Activated B cell treated with CpG ODN at 0.5 μM for 24 hours (primary cell): Measurements from ENCODE around the gene SSTR4. TPM values are rescaled to one million over a fixed set of nuclear protein-coding genes. Genes with fewer than 3 reads are reported as not detected.

Experiments
- ATAC-seq: fragments of 200-7000 bp; cut with Tn5 transposase; one replicate; pipeline ENCODE4 v1.10.0; 2021; ENCODE audit warnings: low read depth, mild to moderate bottlenecking, moderate library complexity
- CTCF ChIA-PET: fragments of 350-600 bp; sonication (Branson Sonifier 250); formaldehyde crosslinking; loops from one replicate; lab custom pipeline; 2021; ENCODE audit warnings: antibody characterized with exemption; lab: Charles Lee
- POLR2A ChIA-PET: fragments of 350-600 bp; sonication (Branson Sonifier 250); formaldehyde crosslinking; loops from one replicate; lab custom pipeline; 2021; ENCODE audit warnings: antibody characterized with exemption; lab: Charles Lee
- DNase-seq: peaks from one replicate; pipeline ENCODE4 v3.0.0; 2022
- H3K27ac Mint-ChIP-seq: one replicate; pipeline ENCODE4 v1.8.0; 2020; ENCODE audit warnings: mixed read lengths
- H3K27me3 Mint-ChIP-seq: one replicate; pipeline ENCODE4 v1.8.0; 2021; ENCODE audit warnings: mixed read lengths
- H3K36me3 Mint-ChIP-seq: one replicate; pipeline ENCODE4 v1.8.0; 2021; ENCODE audit warnings: low read depth, mixed read lengths
- H3K4me1 Mint-ChIP-seq: one replicate; pipeline ENCODE4 v1.8.0; 2021; ENCODE audit warnings: mixed read lengths
- H3K4me3 Mint-ChIP-seq: one replicate; pipeline ENCODE4 v1.8.0; 2020; ENCODE audit warnings: mild to moderate bottlenecking, mixed read lengths
- H3K9me3 Mint-ChIP-seq: one replicate; pipeline ENCODE4 v1.8.0; 2020; ENCODE audit warnings: mixed read lengths
- intact Hi-C: fragments of 100-400 bp; cut with micrococcal nuclease; formaldehyde crosslinking; loops from one replicate; pipeline ENCODE4 v1.15.1; 2024
- total RNA-seq: library from RNA; stranded (reverse); gene quantifications from 2 replicates; pipeline ENCODE4 v1.2.3, GENCODE V29; 2022
- TF ChIP-seq, protein P1 (sequence below): fragments of 200-600 bp; IDR thresholded peaks from one replicate; pipeline ENCODE4 v1.8.0; 2022; ENCODE audit warnings: antibody characterized with exemption, mild to moderate bottlenecking

Gene SSTR4
- total RNA-seq, 1 donor from 2014 or later, result not detected

DNA sequence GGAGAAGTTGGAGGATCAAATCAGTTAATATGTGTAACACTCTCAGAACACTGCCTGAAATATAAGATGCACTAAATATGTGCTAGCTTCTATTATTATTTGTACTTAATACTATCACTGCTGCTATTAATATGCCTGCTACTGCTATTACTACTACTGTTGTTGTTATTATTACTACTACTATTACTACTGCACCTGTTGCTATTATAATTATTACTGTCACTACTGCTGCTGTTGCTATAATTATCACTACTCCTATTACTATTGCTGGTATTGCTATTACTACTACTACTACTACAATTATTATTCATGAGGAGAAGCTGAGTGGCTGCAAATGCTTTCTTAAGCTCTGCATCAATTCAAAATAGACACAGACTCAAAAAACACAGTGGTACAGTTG is 16.7 kb upstream of the SSTR4 start:
- H3K4me1 Mint-ChIP-seq, result no peaks in the 10 kb centered on the region
- no peaks in the 10 kb centered on the region for H3K36me3 Mint-ChIP-seq
- intact Hi-C loops, result no loop called here
- H3K27ac Mint-ChIP-seq, result no peak overlapping the region
- no peaks in the 10 kb centered on the region for H3K9me3 Mint-ChIP-seq
- DNase-seq (no peak), ATAC-seq (no peak)
- TF ChIP-seq, protein P1, sequence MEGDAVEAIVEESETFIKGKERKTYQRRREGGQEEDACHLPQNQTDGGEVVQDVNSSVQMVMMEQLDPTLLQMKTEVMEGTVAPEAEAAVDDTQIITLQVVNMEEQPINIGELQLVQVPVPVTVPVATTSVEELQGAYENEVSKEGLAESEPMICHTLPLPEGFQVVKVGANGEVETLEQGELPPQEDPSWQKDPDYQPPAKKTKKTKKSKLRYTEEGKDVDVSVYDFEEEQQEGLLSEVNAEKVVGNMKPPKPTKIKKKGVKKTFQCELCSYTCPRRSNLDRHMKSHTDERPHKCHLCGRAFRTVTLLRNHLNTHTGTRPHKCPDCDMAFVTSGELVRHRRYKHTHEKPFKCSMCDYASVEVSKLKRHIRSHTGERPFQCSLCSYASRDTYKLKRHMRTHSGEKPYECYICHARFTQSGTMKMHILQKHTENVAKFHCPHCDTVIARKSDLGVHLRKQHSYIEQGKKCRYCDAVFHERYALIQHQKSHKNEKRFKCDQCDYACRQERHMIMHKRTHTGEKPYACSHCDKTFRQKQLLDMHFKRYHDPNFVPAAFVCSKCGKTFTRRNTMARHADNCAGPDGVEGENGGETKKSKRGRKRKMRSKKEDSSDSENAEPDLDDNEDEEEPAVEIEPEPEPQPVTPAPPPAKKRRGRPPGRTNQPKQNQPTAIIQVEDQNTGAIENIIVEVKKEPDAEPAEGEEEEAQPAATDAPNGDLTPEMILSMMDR, result no peak
- no peaks in the 10 kb centered on the region for H3K27me3 Mint-ChIP-seq
- no peak overlapping the region for H3K4me3 Mint-ChIP-seq
- ChIA-PET POLR2A (no interaction called here), CTCF (no interaction called here)

DNA sequence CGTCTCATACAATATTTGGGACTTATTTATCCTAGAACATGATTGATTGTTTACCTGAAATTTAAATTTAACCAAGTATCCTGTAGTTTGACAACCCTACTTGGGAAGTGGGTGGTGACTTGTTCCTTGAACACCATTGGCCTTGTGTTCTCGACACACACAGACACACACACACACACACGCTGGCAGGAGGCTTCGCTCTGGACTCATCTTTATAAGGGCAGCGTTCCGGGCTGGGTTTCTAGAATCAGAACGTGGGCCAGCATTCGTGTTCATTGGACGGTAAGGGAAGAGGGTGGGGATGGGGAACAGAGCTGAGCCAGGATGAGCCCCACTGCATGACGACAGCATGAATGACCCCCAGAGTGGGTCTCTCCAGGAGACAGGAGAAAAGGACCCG is 16.2 kb upstream of the SSTR4 start:
- Mint-ChIP-seq H3K4me3 (no peak overlapping the region), H3K36me3 (no peaks in the 10 kb centered on the region), H3K27ac (no peak overlapping the region), H3K4me1 (no peaks in the 10 kb centered on the region), H3K9me3 (no peaks in the 10 kb centered on the region), H3K27me3 (no peaks in the 10 kb centered on the region)
- TF ChIP-seq, protein P1, result no peak
- POLR2A ChIA-PET, result no interaction called here
- ATAC-seq (no peak), DNase-seq (no peak)
- CTCF ChIA-PET, result no interaction called here
- intact Hi-C loops, result no loop called here

DNA sequence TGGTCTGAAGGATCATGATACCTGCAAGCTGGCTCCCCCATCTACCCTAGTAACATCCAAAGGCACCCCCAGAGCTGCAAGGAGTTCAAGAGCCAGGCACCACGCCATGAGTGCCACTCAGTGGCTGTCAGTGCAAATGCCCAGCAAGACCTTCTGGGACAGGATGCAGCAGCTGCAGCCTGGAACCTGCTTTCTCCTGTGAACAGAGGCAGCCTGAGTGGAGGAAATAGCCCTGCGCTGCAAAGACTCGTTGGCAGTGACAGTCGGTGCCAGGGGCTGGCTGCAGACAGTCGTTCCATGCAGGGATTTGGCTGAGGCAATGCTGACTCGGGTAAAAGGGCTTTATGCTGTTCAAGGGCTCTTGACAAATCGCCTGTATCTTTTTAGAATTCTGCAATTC is 15.7 kb upstream of the SSTR4 start:
- no peak for ATAC-seq
- intact Hi-C loops, result no loop called here
- H3K4me1 Mint-ChIP-seq, result no peaks in the 10 kb centered on the region
- TF ChIP-seq, protein P1, result no peak
- no peaks in the 10 kb centered on the region for H3K27me3 Mint-ChIP-seq
- H3K4me3 Mint-ChIP-seq, result no peak overlapping the region
- ChIA-PET CTCF (no interaction called here), POLR2A (no interaction called here)
- no peaks in the 10 kb centered on the region for H3K36me3 Mint-ChIP-seq
- H3K9me3 Mint-ChIP-seq, result no peaks in the 10 kb centered on the region
- H3K27ac Mint-ChIP-seq, result no peak overlapping the region
- DNase-seq, result no peak

DNA sequence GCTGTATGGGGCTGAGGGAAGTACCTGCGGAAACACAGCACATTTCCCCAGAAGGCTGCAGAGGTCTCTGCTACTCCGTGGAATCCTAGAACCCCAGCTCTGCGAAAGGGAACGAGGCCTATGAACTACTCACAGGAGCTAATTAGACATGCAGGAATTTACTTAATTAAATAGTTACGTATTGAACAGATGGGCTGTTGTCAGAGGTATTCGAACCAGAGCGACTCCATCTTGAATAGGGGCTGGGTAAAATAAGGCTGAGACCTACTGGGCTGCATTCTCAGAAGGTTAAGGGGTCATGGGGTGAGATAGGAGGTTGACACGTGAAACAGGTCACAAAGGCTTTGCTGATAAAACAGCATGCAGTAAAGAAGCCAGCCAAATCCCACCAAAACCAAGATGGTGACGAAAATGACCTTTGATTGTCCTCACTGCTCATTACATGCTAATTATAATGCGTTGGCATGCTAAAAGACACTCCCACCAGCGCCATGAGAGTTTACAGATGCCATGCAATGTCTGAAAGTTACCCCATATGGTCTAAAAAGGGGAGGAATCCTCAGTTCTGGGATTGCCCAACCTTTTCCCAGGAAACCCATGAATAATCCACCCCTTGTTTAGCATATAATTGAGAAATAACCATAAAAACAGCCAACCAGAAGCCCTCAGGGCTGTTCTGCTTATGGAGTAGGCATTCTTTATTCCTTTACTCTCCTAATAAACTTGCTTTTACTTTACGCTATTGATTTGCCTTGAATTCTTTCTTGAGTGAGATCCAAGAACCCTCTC is 14.7 kb upstream of the SSTR4 start:
- Mint-ChIP-seq H3K36me3 (no peaks in the 10 kb centered on the region), H3K4me1 (no peaks in the 10 kb centered on the region), H3K27ac (no peak overlapping the region), H3K27me3 (no peaks in the 10 kb centered on the region), H3K4me3 (no peak overlapping the region), H3K9me3 (no peaks in the 10 kb centered on the region)
- DNase-seq (no peak), ATAC-seq (no peak)
- POLR2A ChIA-PET, result no interaction called here
- intact Hi-C loops, result no loop called here
- TF ChIP-seq, protein P1, result no peak
- CTCF ChIA-PET, result no interaction called here

DNA sequence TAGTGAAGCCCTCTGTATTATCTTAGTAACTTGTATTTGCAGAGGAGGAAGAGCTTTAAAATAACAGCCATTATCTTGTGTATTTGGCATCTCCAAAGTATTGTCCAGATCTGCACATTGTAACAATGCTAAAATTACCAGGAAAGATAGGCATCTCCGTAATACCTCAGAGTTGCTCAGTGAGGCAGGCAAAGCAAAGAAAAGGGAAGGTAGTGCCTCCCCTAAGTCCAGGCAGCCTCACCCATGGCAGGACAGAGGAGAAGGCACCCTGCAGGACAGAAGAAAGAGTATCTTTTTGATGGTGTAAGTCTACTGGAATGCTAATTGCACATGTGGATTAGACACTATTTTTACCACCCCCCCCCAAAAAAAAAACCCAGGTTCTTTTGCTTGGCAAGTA is 13.6 kb upstream of the SSTR4 start:
- no peak overlapping the region for H3K27ac Mint-ChIP-seq
- H3K27me3 Mint-ChIP-seq, result no peaks in the 10 kb centered on the region
- TF ChIP-seq, protein P1, result no peak
- intact Hi-C loops, result no loop called here
- no peak for ATAC-seq
- ChIA-PET CTCF (no interaction called here), POLR2A (no interaction called here)
- no peak for DNase-seq
- H3K36me3 Mint-ChIP-seq, result no peaks in the 10 kb centered on the region
- no peaks in the 10 kb centered on the region for H3K4me1 Mint-ChIP-seq
- no peak overlapping the region for H3K4me3 Mint-ChIP-seq
- no peaks in the 10 kb centered on the region for H3K9me3 Mint-ChIP-seq
